ENCODE results near the gene CYSRT1.
"Not testable (repeated sequence)": the region's sequence is repeated elsewhere in the genome, so short reads cannot be mapped to it uniquely, and the experiment has no call there.

Gene CYSRT1

GRCh38 chr9:137252555-137253506, 27.9 kb downstream of the CYSRT1 start:
- DNase-seq (ENCODE audit: low read depth), result no peak

DNA sequence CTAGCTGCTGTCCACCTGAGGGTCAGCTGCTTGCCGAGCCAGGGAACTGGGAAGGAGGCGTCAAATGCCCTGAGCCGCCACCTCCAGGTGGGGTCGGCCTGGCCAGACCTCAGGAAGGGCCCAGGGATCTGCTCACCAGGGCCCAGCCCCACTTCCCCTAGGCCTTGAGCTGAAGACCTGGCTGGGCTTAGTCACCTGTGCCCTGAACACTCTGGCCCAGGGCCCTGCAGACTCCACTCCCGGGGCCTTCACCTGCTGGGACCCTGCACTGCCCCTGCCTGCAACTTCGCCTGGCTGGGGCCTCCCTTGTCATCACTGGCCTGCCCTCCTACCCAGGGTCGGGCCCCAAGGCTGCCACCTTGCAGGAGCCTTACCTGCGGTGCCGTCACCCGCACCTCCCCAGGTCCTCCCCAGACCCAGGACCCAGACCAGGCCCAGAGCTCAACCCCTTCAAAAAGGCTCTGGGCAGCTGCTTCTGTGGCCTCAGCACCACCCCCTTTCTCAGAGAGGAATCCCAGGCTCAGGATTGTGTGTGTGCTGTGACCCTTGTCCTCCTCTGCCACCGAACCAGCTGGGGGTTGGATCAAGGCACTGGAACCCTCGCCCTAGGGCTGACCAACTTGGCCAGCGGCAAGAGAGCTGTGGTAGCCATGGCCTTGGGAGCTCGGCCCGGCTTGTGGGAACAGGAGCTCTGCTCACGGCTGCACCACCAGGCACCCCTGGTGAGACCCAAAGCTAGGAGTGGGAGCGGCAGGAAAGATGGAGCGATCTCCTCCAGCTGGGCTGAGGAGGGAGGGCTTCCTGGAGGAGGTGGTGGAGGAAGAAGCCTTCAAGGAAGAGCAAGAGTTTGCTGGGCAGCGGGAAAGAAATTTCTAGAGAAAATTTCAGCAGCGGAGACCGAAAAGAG, 29.0 kb downstream of the CYSRT1 start:
- no peak for DNase-seq (ENCODE audit: low read depth)

DNA sequence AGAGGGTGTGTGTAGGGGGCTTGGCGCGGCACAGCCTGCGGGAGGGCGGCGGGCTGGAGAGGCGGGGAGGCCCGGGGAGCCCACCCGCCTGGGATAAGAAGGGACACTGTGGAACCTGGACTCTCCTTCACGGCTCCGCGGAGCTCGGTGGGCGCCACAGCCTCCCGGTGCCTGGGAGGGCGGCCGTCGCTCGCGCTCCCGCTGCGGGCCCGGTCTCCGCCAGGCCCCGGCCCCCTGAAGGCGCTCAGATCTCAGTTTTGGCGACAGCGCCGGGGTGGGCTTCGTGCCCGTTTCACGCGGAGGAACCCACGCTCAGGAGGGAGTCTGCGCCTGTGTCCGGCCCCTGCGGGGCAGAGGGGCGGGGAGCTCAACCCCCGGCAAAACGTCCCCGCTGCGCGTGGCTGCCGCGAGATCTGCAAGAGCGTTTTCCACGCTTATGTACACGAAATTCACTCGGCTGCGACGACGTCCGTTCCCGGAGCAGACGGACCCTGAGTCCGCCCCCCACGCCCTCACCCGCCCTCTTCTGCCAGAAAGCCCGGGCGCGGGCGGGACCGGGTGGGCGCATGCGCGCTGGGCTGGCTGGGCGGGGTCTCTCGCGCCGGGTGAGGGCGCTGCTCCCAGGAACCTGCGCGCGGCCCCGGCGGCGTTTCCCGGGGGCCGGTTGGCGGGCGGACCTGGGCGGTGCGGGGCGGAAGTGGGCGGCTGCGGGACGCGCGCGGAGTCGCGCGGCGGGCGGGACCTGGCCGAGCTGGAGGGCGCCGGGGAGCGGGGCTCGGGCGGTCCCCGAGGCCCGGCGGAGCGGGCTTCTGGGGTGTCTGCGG, 29.9 kb downstream of the CYSRT1 start, which contains the start of gene NELFB:
TSS of gene NELFB (plus strand) at position 704 of the 824 bp plus-strand sequence.
- peak; percentile 93 for DNase-seq (ENCODE audit: low read depth)

DNA sequence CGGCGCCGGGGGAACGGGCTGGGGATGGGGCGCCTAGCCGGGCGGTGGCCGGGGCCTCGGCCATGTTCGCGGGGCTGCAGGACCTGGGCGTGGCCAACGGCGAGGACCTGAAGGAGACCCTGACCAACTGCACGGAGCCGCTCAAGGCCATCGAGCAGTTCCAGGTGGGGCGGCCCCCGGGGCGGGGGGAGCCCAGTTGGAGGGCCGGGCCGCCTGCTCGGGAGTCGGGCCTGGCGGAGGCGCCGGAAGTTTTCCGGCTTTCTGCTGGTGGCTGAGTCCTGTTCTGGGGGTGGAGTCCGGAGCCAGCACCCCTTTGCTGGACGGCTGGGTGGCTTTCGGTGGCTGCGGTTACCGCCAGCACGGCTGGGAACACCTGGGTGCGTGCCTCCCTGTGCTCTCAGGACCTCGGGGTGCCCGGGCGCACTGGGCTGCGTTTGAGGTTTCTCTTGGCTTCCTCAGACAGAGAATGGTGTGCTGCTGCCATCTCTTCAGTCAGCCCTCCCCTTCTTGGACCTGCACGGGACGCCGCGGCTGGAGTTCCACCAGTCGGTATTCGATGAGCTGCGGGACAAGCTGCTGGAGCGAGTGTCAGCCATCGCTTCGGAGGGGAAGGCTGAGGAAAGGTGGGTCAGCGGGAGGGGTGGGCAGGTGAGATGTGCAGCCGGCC, 30.6 kb downstream of the CYSRT1 start:
- DNase-seq (ENCODE audit: low read depth), result no peak

GRCh38 chr9:137256362-137256761, 31.4 kb downstream of the CYSRT1 start:
- no peak for DNase-seq (ENCODE audit: low read depth)

- no peak for DNase-seq (ENCODE audit: low read depth)
Measured at GRCh38 chr9:137256856-137257255, 31.9 kb downstream of the CYSRT1 start.

DNA sequence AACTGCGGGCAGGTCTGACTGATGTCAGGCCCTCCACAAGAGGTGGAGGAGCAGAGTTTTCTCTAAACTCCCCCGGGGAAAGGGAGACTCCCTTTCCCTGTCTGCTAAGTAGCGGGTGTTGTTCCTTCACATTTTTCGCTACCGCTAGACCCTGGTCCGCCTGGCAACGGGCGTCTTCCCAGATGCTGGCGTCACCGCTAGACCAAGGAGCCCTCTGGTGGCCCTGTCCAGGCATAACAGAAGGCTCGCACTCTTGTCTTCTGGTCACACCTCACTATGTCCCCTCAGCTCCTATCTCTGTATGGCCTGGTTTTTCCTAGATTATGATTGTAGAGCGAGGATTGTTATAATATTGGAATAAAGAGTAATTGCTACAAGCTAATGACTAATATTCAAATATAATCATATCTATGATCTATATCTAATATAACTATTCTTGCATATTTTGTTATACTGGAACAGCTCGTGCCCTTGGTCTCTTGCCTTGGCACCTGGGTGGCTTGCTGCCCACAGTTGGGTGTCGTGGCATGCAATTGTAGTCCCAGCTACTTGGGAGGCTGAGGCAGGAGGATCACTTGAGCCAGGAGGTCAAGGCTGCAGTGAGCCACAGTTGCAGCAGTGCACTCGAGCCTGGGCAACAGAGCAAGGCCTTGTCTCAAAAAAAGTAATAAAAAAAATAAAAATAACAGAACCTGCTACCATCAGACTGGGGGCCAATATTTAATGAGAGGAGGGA, 37.4 kb downstream of the CYSRT1 start:
- DNase-seq (ENCODE audit: low read depth), result not testable (repeated sequence)

DNA sequence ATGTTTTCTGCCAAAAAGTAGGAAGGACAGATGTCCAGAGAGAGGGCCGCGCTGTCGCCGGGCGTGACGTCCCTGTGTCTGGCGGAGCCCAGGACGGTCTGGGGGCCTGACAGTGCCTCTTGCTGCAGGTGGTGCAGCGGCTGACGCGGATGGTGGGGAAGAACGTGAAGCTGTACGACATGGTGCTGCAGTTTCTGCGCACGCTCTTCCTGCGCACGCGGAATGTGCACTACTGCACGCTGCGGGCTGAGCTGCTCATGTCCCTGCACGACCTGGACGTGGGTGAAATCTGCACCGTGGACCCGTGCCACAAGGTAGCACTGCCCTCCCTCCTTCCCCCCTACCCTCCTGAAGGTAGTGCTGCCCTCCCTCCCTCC, 37.9 kb downstream of the CYSRT1 start:
- DNase-seq (ENCODE audit: low read depth), result no peak

DNA sequence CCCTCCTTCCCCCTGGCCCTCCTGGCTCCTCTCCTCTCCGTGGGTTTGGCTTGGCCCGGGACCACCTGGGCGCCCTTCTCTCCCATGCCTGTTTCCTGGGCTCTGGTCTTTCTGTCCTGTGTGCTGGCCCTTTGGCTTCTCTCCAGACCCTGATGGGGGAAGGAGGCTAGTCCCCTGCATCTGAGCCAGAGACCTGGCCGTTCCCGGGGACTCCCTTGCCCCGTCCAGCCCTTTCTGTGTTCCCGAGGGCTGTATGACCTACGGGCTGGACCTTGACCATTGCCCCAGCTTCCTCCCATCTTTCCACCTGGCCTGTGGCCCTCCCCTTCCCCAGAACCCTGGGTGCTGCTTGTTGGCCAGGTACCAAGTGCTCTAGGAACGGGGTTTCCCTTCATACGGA, 38.5 kb downstream of the CYSRT1 start:
- no peak for DNase-seq (ENCODE audit: low read depth)

DNA sequence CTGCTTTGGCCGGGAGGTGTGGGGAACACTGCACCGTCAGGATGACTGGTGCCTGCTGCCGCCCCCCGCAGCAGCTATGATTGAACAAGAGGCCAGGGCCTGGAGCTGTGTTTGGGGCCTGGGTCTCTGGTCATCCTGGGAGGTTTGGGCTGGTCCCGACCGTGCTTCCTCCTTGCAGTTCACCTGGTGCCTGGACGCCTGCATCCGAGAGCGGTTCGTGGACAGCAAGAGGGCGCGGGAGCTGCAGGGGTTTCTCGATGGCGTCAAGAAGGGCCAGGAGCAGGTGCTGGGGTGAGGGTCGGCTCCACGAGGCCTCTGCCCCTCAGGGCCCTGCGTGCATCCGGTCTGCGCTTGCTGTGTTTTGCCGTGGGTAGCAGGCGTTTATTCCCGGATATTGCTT, 39.1 kb downstream of the CYSRT1 start:
- no peak for DNase-seq (ENCODE audit: low read depth)

DNA sequence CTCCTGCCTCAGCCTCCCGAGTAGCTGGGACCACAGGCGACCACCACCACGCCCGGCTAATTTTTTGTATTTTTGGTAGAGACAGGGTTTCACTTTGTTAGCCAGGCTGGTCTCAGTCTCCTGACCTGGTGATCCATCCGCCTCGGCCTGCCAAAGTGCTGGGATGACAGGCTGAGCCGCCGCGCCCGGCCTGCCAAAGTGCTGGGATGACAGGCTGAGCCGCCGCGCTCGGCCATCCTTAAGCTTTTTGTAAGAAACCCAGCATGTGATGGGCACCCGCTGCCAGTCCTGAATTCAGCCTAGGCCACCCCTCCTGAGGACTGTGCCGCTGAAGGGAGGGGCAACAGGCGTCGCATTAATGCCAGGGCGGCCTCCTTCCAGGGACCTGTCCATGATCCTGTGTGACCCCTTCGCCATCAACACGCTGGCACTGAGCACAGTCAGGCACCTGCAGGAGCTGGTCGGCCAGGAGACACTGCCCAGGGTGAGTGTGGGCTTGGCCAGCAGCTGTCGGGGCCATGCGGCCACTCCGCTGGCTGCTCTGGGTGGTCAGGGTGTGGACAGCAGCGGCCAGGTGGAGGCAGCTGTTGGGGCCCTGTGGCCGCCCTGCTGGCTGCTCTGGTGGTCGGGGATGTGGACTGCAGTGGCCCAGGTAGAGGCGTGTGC, 40.7 kb downstream of the CYSRT1 start:
- DNase-seq (ENCODE audit: low read depth), result no peak

- no peak for DNase-seq (ENCODE audit: low read depth)
Measured at GRCh38 chr9:137266162-137266527, 41.2 kb downstream of the CYSRT1 start.

GRCh38 chr9:137266585-137267453, 41.8 kb downstream of the CYSRT1 start:
- DNase-seq (ENCODE audit: low read depth), result no peak

- DNase-seq (ENCODE audit: low read depth), result no peak
Measured at GRCh38 chr9:137267933-137268355, 43.0 kb downstream of the CYSRT1 start.

GRCh38 chr9:137268538-137269201, 43.7 kb downstream of the CYSRT1 start:
- no peak for DNase-seq (ENCODE audit: low read depth)

- DNase-seq (ENCODE audit: low read depth), result no peak
Measured at GRCh38 chr9:137269231-137269772, 44.3 kb downstream of the CYSRT1 start.

DNA sequence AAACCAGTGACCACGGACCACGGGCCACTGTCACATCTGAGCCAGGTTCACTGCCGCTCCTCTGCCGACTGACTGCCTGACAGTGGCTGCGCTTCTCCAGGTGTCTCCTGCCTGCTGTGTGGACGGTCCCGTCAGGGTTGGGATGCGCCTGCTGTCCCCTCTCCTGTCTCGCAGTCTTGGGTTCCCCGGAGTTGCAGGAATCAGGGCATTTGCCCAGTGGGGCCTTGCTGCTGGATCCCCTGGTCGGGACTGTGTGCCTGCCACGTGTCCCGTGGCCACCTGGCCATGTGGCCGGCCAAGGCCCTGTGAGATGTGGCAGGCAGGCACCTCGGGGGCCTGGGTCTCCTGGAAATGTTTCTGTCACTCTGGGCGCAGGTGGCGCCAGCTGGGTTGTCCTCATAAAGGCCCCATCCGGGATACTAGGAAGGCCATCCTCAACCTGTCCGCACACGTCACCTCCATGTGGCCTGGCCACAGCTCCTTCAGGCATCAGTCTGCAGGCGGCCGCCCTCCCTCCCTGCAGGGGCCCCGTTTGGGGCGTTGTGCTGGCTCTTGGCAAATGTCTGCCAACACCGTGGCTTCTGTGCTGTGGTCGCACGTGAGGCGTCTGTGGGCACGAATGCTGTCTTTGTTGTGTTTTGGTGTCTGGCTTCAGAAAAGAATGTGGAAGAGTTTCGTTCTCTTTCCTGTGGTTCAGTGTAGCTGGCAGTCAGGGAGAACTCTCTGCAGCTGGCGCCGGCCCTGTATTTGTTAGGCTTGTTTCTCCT, 46.1 kb downstream of the CYSRT1 start:
- DNase-seq (ENCODE audit: low read depth), result no peak

Measured in stimulated activated CD4-positive, alpha-beta T cell treated with anti-CD3 and anti-CD28 coated beads, Interleukin-2, amount 100 ng/mL, for 4 hours (primary cell).